Keratinocyte (primary cell): ENCODE measurements around the gene PRPSAP1. TPM values are rescaled to one million over a fixed set of nuclear protein-coding genes. Genes with fewer than 3 reads are reported as not detected.

ENCODE experiments used
- DNase-seq: peaks from one replicate; pipeline ENCODE4 v3.0.0-alpha.2; 2011; ENCODE audit warnings: low read depth, missing footprints, low spot score
- FAIRE-seq: peaks from 2 replicates; lab custom pipeline; 2011; peaks lifted over from hg19 to GRCh38; lab: Jason Lieb, UNC
- H2AFZ ChIP-seq: 2 replicates; pipeline ENCODE4 v1.6.0; 2012; ENCODE audit warnings: low read length, control low read depth, inconsistent platforms; ENCODE audit not compliant: control insufficient read depth
- H3K27ac ChIP-seq: 2 replicates; pipeline ENCODE4 v1.5.1; 2011; ENCODE audit warnings: low read length; ENCODE audit not compliant: control insufficient read depth, insufficient read depth
- H3K27me3 ChIP-seq: 3 replicates; pipeline ENCODE4 v1.6.0; 2011; ENCODE audit warnings: low read length; ENCODE audit not compliant: control insufficient read depth, insufficient read depth; ENCODE audit errors: extremely low read depth
- H3K36me3 ChIP-seq, 2 experiments: 2 replicates in 1 of 2; 3 replicates in 1 of 2; pipeline ENCODE4 v1.5.1; 2011; ENCODE audit warnings: low read length in 2 of 2, mild to moderate bottlenecking in 1 of 2; ENCODE audit not compliant: control insufficient read depth in 2 of 2, insufficient read depth in 2 of 2; ENCODE audit errors: extremely low read depth in 1 of 2
- H3K4me1 ChIP-seq: 3 replicates; pipeline ENCODE4 v1.5.1; 2011; ENCODE audit warnings: low read length; ENCODE audit not compliant: control insufficient read depth, insufficient read depth; ENCODE audit errors: extremely low read depth
- H3K4me2 ChIP-seq: 3 replicates; pipeline ENCODE4 v1.6.0; 2011; ENCODE audit warnings: low read depth, low read length; ENCODE audit not compliant: control insufficient read depth, insufficient read depth; ENCODE audit errors: extremely low read depth
- H3K4me3 ChIP-seq, 3 experiments: fragments of 200-600 bp in 1 of 3; sonication (generic) in 1 of 3; 2 replicates in 2 of 3; 3 replicates in 1 of 3; pipeline ENCODE4 v1.5.1; 2011 to 2016; ENCODE audit warnings: low read length in 3 of 3, mild to moderate bottlenecking in 3 of 3, control low read depth in 2 of 3, inconsistent platforms in 1 of 3, low read depth in 1 of 3, mixed read lengths in 1 of 3, mixed run types in 1 of 3, moderate library complexity in 1 of 3; ENCODE audit not compliant: control insufficient read depth in 2 of 3, insufficient read depth in 2 of 3; ENCODE audit errors: extremely low read depth in 1 of 3
- H3K79me2 ChIP-seq: 2 replicates; pipeline ENCODE4 v1.6.0; 2012; ENCODE audit warnings: low read length; ENCODE audit not compliant: control insufficient read depth, insufficient read depth
- H3K9ac ChIP-seq: 3 replicates; pipeline ENCODE4 v1.6.0; 2011; ENCODE audit warnings: low read length; ENCODE audit not compliant: control insufficient read depth, insufficient read depth; ENCODE audit errors: extremely low read depth
- H3K9me1 ChIP-seq: 3 replicates; pipeline ENCODE4 v1.6.0; 2011; ENCODE audit warnings: low read length; ENCODE audit not compliant: control insufficient read depth, insufficient read depth; ENCODE audit errors: extremely low read depth
- H3K9me3 ChIP-seq: 2 replicates; pipeline ENCODE4 v1.5.1; 2012; ENCODE audit warnings: low read depth, low read length; ENCODE audit not compliant: control insufficient read depth
- H4K20me1 ChIP-seq: 3 replicates; pipeline ENCODE4 v1.6.0; 2011; ENCODE audit warnings: low read length; ENCODE audit not compliant: control insufficient read depth, insufficient read depth; ENCODE audit errors: extremely low read depth
- CTCF ChIP-seq, 3 experiments: IDR thresholded peaks in 1 of 3; conservative IDR thresholded peaks in 1 of 3; optimal IDR thresholded peaks in 1 of 3; 2 replicates in 2 of 3; 3 replicates in 1 of 3; pipeline versions ENCODE3 to v1.5.1; 2011; ENCODE audit warnings: low read length in 3 of 3, mild to moderate bottlenecking in 3 of 3, moderate library complexity in 2 of 3, control low read depth in 1 of 3, inconsistent platforms in 1 of 3; ENCODE audit not compliant: insufficient read depth in 2 of 3; ENCODE audit errors: extremely low read depth in 1 of 3
- EZH2 ChIP-seq: IDR thresholded peaks from one replicate; pipeline ENCODE4 v1.6.1; 2012; ENCODE audit warnings: inconsistent platforms, mild to moderate bottlenecking, low read length, moderate library complexity
- dilution Hi-C: fragments of 300-500 bp; cut with MboI; formaldehyde crosslinking; loops from one replicate; pipeline ENCODE4 v1.7.0; 2020; ENCODE audit warnings: low sequenced_read_pairs; ENCODE audit not compliant: extremely low pct_ligation_motif_present
- polyA plus RNA-seq, 5 experiments: library from polyadenylated mRNA; depleted of rRNA in 3 of 5; stranded (reverse) in 3 of 5; stranded (forward) in 1 of 5; unstranded in 1 of 5; fragments of >200 nt; gene quantifications; 1 replicate in 1 of 5; 2 replicates in 3 of 5; 3 replicates in 1 of 5; pipeline versions ENCODE4 v1.2.1 to v1.2.3, GENCODE V29; 2011 to 2012; ENCODE audit warnings: missing spikeins in 2 of 5, low read depth in 1 of 5, low replicate concordance in 1 of 5

Gene PRPSAP1
- polyA plus RNA-seq, 1 donor (not counting 4 experiments of a cell fraction or from before 2014, with no cell fraction given) = 51.4 TPM

DNA sequence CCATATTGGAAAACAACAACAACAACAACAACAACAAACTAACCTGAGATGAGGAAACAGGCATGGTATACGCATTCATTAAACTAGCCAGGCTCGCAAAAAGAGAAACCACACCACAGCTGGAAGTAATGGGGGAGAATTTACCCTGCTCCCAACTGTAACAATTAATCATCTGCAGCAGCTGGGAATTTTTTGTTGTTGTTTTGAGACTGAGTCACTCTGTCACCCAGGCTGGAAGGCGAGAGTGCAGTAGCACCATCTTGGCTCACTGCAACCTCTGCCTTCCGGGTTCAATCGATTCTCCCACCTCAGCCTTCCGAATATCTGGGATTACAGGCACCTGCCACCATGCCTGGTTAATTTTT lies 16.3 kb downstream of the PRPSAP1 start:
- Histone ChIP-seq H3K9me3 (no peaks in the 10 kb centered on the region), H2AFZ (no peak overlapping the region), H3K4me1 (no peaks in the 10 kb centered on the region), H4K20me1 (no peaks in the 10 kb centered on the region), H3K9me1 (no peaks in the 10 kb centered on the region), H3K9ac (no peak overlapping the region), H3K4me2 (no peak overlapping the region), H3K4me3 (no peak overlapping the region), H3K27me3 (no peaks in the 10 kb centered on the region), H3K36me3 (peaks cover 2 to 8% of the 10 kb centered on the region in 2 experiments), H3K27ac (no peak overlapping the region), H3K79me2 (peaks cover 9% of the 10 kb centered on the region)
- no peak for FAIRE-seq
- no peak for TF ChIP-seq CTCF (optimal IDR thresholded peaks at IDR 0.05 in 1 of 3, IDR thresholded peaks at IDR 0.05 in 1 of 3, conservative IDR thresholded peaks at IDR 0.05 in 1 of 3; ENCODE audit: extremely low read depth in 1 of 3, insufficient read depth in 2 of 3, low read length in 3 of 3)
- no peak for TF ChIP-seq EZH2
- no peak for DNase-seq
- dilution Hi-C loops = no loop called here

DNA sequence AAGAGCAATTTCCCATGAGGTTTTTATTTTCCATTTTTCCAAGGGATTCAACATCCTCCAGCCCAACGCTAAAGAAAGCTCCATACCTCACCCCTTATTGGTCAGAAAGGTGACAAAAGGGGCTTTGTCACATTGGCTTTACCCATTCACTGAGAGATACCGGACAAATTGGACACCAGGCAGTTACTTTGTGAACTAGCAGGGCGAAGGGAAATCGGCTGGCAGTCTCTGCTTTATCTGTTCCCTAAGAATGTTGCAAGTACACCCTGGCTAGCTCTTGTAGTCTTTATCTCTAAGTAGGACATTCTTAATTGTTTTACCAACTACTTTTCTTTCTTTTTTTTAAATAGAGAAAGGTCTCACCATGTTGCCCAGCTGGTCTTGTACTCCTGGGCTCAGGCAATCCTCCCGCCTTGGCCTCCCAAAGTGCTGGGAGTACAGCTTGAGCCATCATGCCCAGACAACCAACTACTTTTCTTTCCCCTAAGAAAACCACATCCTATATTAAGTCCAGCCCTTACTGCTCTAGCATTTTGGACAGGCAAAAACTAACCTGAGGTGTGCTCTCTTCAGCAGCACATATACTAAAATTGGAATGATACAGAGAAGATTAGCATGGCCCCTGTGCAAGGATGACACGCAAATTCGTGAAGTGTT lies 16.8 kb downstream of the PRPSAP1 start:
- Histone ChIP-seq H2AFZ (no peak overlapping the region), H3K4me1 (no peaks in the 10 kb centered on the region), H3K4me2 (no peak overlapping the region), H3K4me3 (no peak overlapping the region), H3K27ac (no peak overlapping the region), H3K79me2 (peaks cover 9% of the 10 kb centered on the region), H4K20me1 (no peaks in the 10 kb centered on the region), H3K36me3 (peaks cover 4 to 7% of the 10 kb centered on the region in 2 experiments), H3K9me1 (no peaks in the 10 kb centered on the region), H3K9ac (no peak overlapping the region), H3K9me3 (no peaks in the 10 kb centered on the region), H3K27me3 (no peaks in the 10 kb centered on the region)
- TF ChIP-seq CTCF (optimal IDR thresholded peaks at IDR 0.05 in 1 of 3, IDR thresholded peaks at IDR 0.05 in 1 of 3, conservative IDR thresholded peaks at IDR 0.05 in 1 of 3; ENCODE audit: extremely low read depth in 1 of 3, insufficient read depth in 2 of 3, low read length in 3 of 3) (no peak), EZH2 (no peak)
- dilution Hi-C loops = no loop called here
- DNase-seq (no peak), FAIRE-seq (no peak)
